ENCODE measurements around the gene NEU4.

DNA sequence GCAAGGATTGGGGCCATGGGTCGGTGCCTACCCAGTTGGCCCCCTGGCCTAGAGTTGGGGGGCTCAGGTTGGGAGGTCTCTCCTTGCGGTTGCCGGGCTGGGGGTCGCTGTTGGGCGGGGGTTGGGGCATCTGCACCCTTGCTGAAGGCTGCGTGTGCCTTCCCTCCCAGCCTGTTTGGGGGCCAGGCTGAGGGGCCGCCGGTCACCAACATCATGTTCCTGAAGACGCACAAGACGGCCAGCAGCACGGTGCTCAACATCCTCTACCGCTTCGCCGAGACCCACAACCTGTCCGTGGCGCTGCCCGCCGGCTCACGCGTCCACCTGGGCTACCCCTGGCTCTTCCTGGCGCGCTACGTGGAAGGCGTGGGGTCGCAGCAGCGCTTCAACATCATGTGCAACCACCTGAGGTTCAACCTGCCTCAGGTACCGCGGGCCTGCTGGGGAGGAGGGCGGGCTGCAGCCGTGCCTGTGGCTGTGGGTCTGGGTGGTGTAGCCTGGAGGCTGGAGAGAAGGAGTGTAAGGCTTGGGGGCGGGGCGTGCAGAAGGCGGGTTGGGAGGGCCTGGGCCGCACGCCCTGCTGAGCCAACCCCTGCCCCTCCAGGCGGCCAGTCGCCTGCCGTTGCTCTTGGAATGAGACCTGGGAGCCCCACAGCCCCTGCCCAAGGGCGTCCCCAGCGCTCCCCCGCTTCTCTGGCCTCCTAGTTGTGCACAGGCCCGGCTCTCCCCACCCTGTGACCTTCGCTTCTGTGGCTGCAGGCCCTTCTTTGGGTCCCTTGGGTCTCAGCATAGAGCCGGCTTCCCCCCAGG is 7.2 kb upstream of the NEU4 start:
- TF ChIP-seq POLR2A (IDR thresholded peaks at IDR 0.05) = no peak
- TF ChIP-seq, protein P1, sequence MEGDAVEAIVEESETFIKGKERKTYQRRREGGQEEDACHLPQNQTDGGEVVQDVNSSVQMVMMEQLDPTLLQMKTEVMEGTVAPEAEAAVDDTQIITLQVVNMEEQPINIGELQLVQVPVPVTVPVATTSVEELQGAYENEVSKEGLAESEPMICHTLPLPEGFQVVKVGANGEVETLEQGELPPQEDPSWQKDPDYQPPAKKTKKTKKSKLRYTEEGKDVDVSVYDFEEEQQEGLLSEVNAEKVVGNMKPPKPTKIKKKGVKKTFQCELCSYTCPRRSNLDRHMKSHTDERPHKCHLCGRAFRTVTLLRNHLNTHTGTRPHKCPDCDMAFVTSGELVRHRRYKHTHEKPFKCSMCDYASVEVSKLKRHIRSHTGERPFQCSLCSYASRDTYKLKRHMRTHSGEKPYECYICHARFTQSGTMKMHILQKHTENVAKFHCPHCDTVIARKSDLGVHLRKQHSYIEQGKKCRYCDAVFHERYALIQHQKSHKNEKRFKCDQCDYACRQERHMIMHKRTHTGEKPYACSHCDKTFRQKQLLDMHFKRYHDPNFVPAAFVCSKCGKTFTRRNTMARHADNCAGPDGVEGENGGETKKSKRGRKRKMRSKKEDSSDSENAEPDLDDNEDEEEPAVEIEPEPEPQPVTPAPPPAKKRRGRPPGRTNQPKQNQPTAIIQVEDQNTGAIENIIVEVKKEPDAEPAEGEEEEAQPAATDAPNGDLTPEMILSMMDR (IDR thresholded peaks at IDR 0.05) = no peak
